Thyroid gland (tissue), 4 donors: ENCODE measurements around the gene COX20. TPM values are rescaled to one million over a fixed set of nuclear protein-coding genes. Genes with fewer than 3 reads are reported as not detected.
"Not testable (repeated sequence)": the region's sequence is repeated elsewhere in the genome, so short reads cannot be mapped to it uniquely, and the experiment has no call there.

Source experiments
- DNase-seq, 2 donors: peaks; one replicate each; pipeline ENCODE4 v3.0.0-alpha.2; 2019
- H3K27ac ChIP-seq, 3 donors: fragments of 200-600 bp; sonication (generic); 1 replicate in 2 of 3; 2 replicates in 1 of 3; pipeline ENCODE4 v1.5.1; 2016 to 2019; ENCODE audit warnings: mild to moderate bottlenecking in 1 of 3, moderate library complexity in 1 of 3
- H3K27me3 ChIP-seq: fragments of 200-600 bp; sonication (generic); one replicate; pipeline ENCODE4 v1.5.1; 2019
- H3K36me3 ChIP-seq, 2 donors: fragments of 200-600 bp; sonication (generic); one replicate each; pipeline ENCODE4 v1.5.1; 2016 to 2019
- H3K4me1 ChIP-seq, 2 donors: fragments of 200-600 bp; sonication (generic); one replicate each; pipeline ENCODE4 v1.5.1; 2017 to 2019
- H3K4me3 ChIP-seq, 3 donors: fragments of 200-600 bp; sonication (generic); replicated peaks in 1 of 3; 1 replicate in 2 of 3; 2 replicates in 1 of 3; pipeline ENCODE4 v1.5.1; 2016; ENCODE audit warnings: mild to moderate bottlenecking in 1 of 3
- H3K9me3 ChIP-seq: fragments of 200-600 bp; sonication (generic); one replicate; pipeline ENCODE4 v1.5.1; 2017
- POLR2A ChIP-seq, 2 donors: fragments of 450-650 bp; IDR thresholded peaks; one replicate each; pipeline ENCODE4 v1.6.1; 2017; ENCODE audit warnings: antibody characterized with exemption in 2 of 2, mild to moderate bottlenecking in 2 of 2, moderate library complexity in 1 of 2
- WGBS, 2 donors: methylation state at CpG; one replicate each; pipeline ENCODE4 v1.1.5; 2017; 5-methylcytosine and 5-hydroxymethylcytosine counted together
- intact Hi-C: fragments of 100-400 bp; cut with DNase I; formaldehyde crosslinking; loops from one replicate; pipeline ENCODE4 v1.15.1; 2023
- total RNA-seq, 4 donors: library from RNA; depleted of rRNA; stranded (reverse); fragments of >200 nt; gene quantifications; one replicate each; pipeline ENCODE4 v1.2.3, GENCODE V29; 2016
- TF ChIP-seq, protein P1 (sequence below), 6 experiments: fragments of 200-600 bp in 3 of 6; fragments of 450-650 bp in 3 of 6; sonication (generic) in 3 of 6; IDR thresholded peaks; one replicate each; pipeline ENCODE4 v1.5.1; 2016 to 2019; ENCODE audit warnings: antibody characterized with exemption in 6 of 6, mild to moderate bottlenecking in 2 of 6, inconsistent platforms in 1 of 6, moderate library complexity in 1 of 6

The COX20 gene
- total RNA-seq, 4 donors from 2014 or later = 68.8 to 83.6 (median 73.5) TPM

DNA sequence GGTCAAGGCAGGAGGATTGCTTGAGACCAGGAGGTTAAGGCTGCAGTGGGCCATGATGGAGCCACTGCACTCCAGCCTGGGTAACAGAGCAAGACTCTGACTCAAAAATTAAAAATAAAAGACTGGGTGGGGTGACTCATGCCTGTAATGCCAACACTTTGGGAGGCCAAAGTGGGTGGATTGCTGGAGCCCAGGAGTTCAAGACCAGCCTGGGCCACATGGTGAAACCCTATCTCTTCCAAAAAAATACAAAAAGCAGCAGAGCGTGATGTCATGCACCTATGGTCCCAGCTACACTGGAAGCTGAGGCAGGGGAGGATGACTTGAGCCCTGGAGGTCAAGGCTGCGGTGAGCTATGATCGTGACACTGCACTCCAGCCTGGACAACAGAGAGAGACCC is 44.4 kb upstream of the COX20 start:
- intact Hi-C loops = loop anchor here (10.0 kb wide), 1 partner anchor 254 kb away; no protein-coding TSS in a partner anchor
- no peaks in the 10 kb centered on the region for H3K36me3 ChIP-seq
- WGBS, 2 donors = 97 to 98% methylated on average over 3 of the region's 3 CpGs
- H3K4me3 ChIP-seq = no peak overlapping the region
- no peak for DNase-seq
- H3K9me3 ChIP-seq = no peaks in the 10 kb centered on the region
- no peaks in the 10 kb centered on the region for H3K27me3 ChIP-seq
- TF ChIP-seq POLR2A (IDR thresholded peaks at IDR 0.05) = no peak
- TF ChIP-seq, protein P1, sequence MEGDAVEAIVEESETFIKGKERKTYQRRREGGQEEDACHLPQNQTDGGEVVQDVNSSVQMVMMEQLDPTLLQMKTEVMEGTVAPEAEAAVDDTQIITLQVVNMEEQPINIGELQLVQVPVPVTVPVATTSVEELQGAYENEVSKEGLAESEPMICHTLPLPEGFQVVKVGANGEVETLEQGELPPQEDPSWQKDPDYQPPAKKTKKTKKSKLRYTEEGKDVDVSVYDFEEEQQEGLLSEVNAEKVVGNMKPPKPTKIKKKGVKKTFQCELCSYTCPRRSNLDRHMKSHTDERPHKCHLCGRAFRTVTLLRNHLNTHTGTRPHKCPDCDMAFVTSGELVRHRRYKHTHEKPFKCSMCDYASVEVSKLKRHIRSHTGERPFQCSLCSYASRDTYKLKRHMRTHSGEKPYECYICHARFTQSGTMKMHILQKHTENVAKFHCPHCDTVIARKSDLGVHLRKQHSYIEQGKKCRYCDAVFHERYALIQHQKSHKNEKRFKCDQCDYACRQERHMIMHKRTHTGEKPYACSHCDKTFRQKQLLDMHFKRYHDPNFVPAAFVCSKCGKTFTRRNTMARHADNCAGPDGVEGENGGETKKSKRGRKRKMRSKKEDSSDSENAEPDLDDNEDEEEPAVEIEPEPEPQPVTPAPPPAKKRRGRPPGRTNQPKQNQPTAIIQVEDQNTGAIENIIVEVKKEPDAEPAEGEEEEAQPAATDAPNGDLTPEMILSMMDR (IDR thresholded peaks at IDR 0.05) = no peak
- H3K4me1 ChIP-seq = no peaks in the 10 kb centered on the region
- H3K27ac ChIP-seq = no peak overlapping the region

DNA sequence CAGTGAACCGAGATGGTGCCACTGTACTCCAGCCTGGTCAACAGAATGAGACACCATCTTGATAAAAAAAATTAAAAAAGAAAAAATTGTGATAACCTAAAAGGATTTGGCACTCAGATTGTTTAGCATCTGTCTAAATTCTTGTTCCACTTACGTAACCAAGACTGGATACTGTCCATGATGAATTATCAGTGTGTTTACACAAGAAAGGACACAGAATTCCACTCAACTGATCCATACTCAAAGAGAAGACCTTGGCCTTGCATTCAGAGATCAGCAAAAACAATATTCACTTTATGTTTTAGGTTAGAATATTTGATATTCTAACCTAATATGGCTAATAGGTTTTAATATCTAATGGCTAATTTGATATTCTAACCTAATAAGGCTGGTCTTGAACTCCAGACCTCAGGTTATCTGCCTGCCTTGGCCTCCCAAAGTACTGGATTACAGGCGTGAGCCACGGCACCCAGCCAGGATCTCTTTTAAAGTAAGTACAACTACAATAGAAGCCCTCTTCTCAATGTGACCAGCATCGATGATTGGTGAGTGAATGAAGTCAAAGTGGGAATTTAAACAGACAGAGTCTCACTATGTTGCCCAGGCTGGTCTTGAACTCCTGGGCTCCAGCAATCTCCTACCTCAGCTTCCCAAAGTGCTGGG is 43.1 kb upstream of the COX20 start:
- Histone ChIP-seq H3K9me3 (no peaks in the 10 kb centered on the region), H3K27ac (no peak overlapping the region), H3K4me1 (no peaks in the 10 kb centered on the region), H3K27me3 (no peaks in the 10 kb centered on the region), H3K36me3 (no peaks in the 10 kb centered on the region), H3K4me3 (no peak overlapping the region)
- DNase-seq = no peak
- TF ChIP-seq POLR2A (IDR thresholded peaks at IDR 0.05) = no peak
- TF ChIP-seq, protein P1 (IDR thresholded peaks at IDR 0.05) = no peak
- 91 to 96% methylated on average over 5 of the region's 5 CpGs for WGBS, 2 donors
- intact Hi-C loops = loop anchor here (10.0 kb wide), 1 partner anchor 252 kb away; no protein-coding TSS in a partner anchor

DNA sequence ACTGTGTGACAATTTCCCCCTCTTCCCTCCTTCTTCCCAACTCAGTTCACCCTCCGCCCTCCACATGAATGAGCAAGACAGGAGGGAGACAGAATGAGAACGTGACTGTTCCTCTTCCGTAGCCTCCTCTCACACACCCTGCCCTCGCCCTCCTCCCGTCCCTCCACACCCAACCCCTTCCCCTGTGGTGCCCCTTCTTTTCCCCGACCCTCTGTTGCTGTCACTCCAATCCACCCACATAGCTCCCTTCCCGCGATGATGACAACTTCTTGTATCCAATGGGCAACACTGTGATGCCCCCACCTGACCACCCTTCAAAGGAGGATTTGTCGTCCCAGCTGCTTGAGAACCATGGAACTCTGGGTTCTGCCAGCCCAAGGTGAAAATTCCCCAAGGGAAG is 41.4 kb upstream of the COX20 start:
- no peak for DNase-seq
- Histone ChIP-seq H3K36me3 (no peaks in the 10 kb centered on the region), H3K27me3 (no peaks in the 10 kb centered on the region), H3K4me3 (no peak overlapping the region), H3K27ac (no peak overlapping the region), H3K9me3 (no peaks in the 10 kb centered on the region), H3K4me1 (no peaks in the 10 kb centered on the region)
- WGBS, 2 donors = 91 to 95% methylated on average over 9 of the region's 9 CpGs
- intact Hi-C loops = loop anchor here (10.0 kb wide), 1 partner anchor 251 kb away; no protein-coding TSS in a partner anchor
- TF ChIP-seq POLR2A (IDR thresholded peaks at IDR 0.05) = no peak
- TF ChIP-seq, protein P1 (IDR thresholded peaks at IDR 0.05) = no peak

DNA sequence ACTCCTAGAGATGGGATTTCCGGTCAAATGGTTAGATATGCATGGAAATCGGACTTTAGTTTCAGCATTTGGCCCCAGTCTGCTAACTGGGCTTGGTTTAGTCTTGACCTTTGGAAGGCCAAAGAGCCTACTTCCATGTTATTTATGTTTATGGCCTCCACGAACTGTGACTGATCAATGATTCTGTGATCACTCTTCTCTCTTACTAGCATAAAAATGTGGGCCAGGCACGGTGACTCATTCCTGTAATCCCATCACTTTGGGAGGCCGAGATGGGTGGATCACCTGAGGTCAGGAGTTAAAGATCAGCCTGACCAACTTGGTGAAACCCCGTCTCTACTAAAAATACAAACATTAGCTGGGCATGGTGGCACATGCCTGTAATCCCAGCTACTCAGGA is 40.9 kb upstream of the COX20 start:
- not testable (repeated sequence) for H3K27me3 ChIP-seq, H3K4me1 ChIP-seq, H3K4me3 ChIP-seq, H3K27ac ChIP-seq, DNase-seq, H3K9me3 ChIP-seq, H3K36me3 ChIP-seq
- intact Hi-C loops = loop anchor here (10.0 kb wide), 1 partner anchor 250 kb away; no protein-coding TSS in a partner anchor
- WGBS, 2 donors = 91 to 92% methylated on average over 6 of the region's 6 CpGs

DNA sequence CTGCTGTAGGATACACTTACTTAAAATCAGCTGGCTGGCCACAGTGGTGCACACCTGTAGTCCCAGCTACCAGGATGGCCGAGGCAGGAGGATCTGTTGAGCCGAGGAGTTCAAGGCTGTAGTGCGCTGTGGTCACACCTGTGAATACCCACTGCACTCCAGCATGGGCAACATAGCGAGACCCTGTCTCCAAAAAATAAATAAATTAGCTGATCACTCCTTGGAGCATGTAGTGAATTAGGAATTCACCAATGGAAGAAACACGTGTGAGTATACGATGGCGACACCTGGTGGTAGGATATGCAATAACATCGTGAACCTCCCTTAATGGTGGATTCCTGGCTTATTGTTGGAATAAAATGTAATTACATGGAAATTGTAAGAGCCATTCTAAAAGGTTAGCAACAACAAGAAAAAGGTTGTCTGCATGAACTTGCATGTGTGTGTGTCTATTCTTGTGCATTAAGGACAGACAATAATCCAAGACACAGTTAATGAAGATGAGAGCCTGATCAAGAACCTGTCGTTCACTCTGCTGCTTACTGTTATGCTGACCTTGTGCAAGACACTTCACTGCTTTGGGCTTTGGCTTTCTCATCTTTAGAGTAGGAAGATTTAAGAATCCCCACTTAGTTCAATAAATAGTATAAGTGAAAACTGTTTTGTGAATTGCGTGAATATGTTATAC is 38.6 kb upstream of the COX20 start:
- Histone ChIP-seq H3K4me3 (no peak overlapping the region), H3K36me3 (no peaks in the 10 kb centered on the region), H3K4me1 (no peaks in the 10 kb centered on the region), H3K27me3 (no peaks in the 10 kb centered on the region), H3K9me3 (no peaks in the 10 kb centered on the region), H3K27ac (no peak overlapping the region)
- intact Hi-C loops = loop anchor here (2.0 to 10.0 kb wide), 2 partner anchors 192 to 248 kb away; no protein-coding TSS in a partner anchor
- 46 to 48% methylated on average over 10 of the region's 10 CpGs for WGBS, 2 donors
- no peak for TF ChIP-seq POLR2A (IDR thresholded peaks at IDR 0.05)
- TF ChIP-seq, protein P1 (IDR thresholded peaks at IDR 0.05) = peak; percentile 86 to 94 (median 90)
- DNase-seq = peak; percentile 61 to 65
